Liver (tissue), 9 donors: ENCODE data around the gene FOXF2. TPM values are rescaled to one million over a fixed set of nuclear protein-coding genes. Genes with fewer than 3 reads are reported as not detected.

Source experiments
- DNase-seq: peaks from one replicate; pipeline ENCODE4 v3.0.0-alpha.2; 2017; ENCODE audit warnings: low spot score
- H3K27ac ChIP-seq, 2 donors: one replicate each; pipeline ENCODE4 v1.7.0; 2013; ENCODE audit warnings: inconsistent platforms in 2 of 2, low read length in 2 of 2, control low read depth in 1 of 2, low read depth in 1 of 2, mild to moderate bottlenecking in 1 of 2
- H3K27me3 ChIP-seq, 4 donors: one replicate each; pipeline versions ENCODE4 v1.6.1 to v1.7.0; 2013; ENCODE audit warnings: low read length in 3 of 4, inconsistent platforms in 1 of 4, mild to moderate bottlenecking in 1 of 4, moderate library complexity in 1 of 4; ENCODE audit not compliant: control insufficient read depth in 4 of 4, insufficient read depth in 4 of 4
- H3K36me3 ChIP-seq, 4 donors: one replicate each; pipeline versions ENCODE4 v1.6.1 to v1.7.0; 2013; ENCODE audit warnings: low read length in 3 of 4, mild to moderate bottlenecking in 3 of 4, low read depth in 1 of 4, moderate library complexity in 1 of 4; ENCODE audit not compliant: control insufficient read depth in 4 of 4, insufficient read depth in 3 of 4
- H3K4me1 ChIP-seq, 4 donors: one replicate each; pipeline versions ENCODE4 v1.6.1 to v1.7.0; 2013; ENCODE audit warnings: low read length in 3 of 4, mild to moderate bottlenecking in 3 of 4, moderate library complexity in 1 of 4; ENCODE audit not compliant: control insufficient read depth in 4 of 4, insufficient read depth in 4 of 4
- H3K4me3 ChIP-seq, 3 donors: one replicate each; pipeline versions ENCODE4 v1.6.1 to v1.7.0; 2013; ENCODE audit warnings: low read length in 3 of 3, control low read depth in 1 of 3, low read depth in 1 of 3, mild to moderate bottlenecking in 1 of 3
- H3K9ac ChIP-seq, 2 donors: one replicate each; pipeline ENCODE4 v1.7.0; 2013; ENCODE audit warnings: low read length in 2 of 2, mild to moderate bottlenecking in 2 of 2, moderate library complexity in 2 of 2, control low read depth in 1 of 2, low read depth in 1 of 2
- H3K9me3 ChIP-seq, 4 donors: one replicate each; pipeline versions ENCODE4 v1.6.1 to v1.7.0; 2013; ENCODE audit warnings: low read length in 3 of 4; ENCODE audit not compliant: control insufficient read depth in 4 of 4
- CTCF ChIP-seq: fragments of 150-350 bp; IDR thresholded peaks from 2 replicates; pipeline ENCODE4 v1.5.1; 2017; ENCODE audit warnings: improper control_type of control experiment, low read depth, low read length; ENCODE audit not compliant: missing input control
- EGR1 ChIP-seq, 2 donors: IDR thresholded peaks; 2 replicates each; pipeline ENCODE4 v1.6.1; 2016 to 2018; ENCODE audit warnings: antibody characterized with exemption in 2 of 2, low read depth in 2 of 2
- FOXA1 ChIP-seq: IDR thresholded peaks from 2 replicates; pipeline ENCODE4 v1.6.1; 2016; ENCODE audit warnings: antibody characterized with exemption
- FOXA2 ChIP-seq: IDR thresholded peaks from 2 replicates; pipeline ENCODE4 v1.6.1; 2016; ENCODE audit warnings: antibody characterized with exemption
- GABPA ChIP-seq, 2 donors: IDR thresholded peaks in 1 of 2; conservative IDR thresholded peaks in 1 of 2; 2 replicates each; pipeline ENCODE4 v1.6.1; 2016; ENCODE audit warnings: antibody characterized with exemption in 2 of 2, mild to moderate bottlenecking in 1 of 2, moderate library complexity in 1 of 2
- HNF4A ChIP-seq, 2 donors: conservative IDR thresholded peaks; 2 replicates each; pipeline ENCODE4 v1.6.1; 2016; ENCODE audit warnings: antibody characterized with exemption in 2 of 2, mild to moderate bottlenecking in 2 of 2
- HNF4G ChIP-seq: IDR thresholded peaks from 2 replicates; pipeline ENCODE4 v1.6.1; 2016; ENCODE audit warnings: antibody characterized with exemption
- MAX ChIP-seq: IDR thresholded peaks from 2 replicates; pipeline ENCODE4 v1.6.1; 2016; ENCODE audit warnings: antibody characterized with exemption
- NR2F2 ChIP-seq: IDR thresholded peaks from 2 replicates; pipeline ENCODE4 v1.6.1; 2016; ENCODE audit warnings: antibody characterized with exemption
- RAD21 ChIP-seq, 2 donors: IDR thresholded peaks; 2 replicates each; pipeline ENCODE4 v1.6.1; 2016; ENCODE audit warnings: antibody characterized with exemption in 2 of 2, mild to moderate bottlenecking in 2 of 2
- REST ChIP-seq: IDR thresholded peaks from 2 replicates; pipeline ENCODE4 v1.6.1; 2016; ENCODE audit warnings: antibody characterized with exemption, mild to moderate bottlenecking
- SP1 ChIP-seq: IDR thresholded peaks from 2 replicates; pipeline ENCODE4 v1.6.1; 2018; ENCODE audit warnings: antibody characterized with exemption, mild to moderate bottlenecking
- TAF1 ChIP-seq: conservative IDR thresholded peaks from 2 replicates; pipeline ENCODE4 v1.6.1; 2016; ENCODE audit warnings: antibody characterized with exemption, mild to moderate bottlenecking
- YY1 ChIP-seq: IDR thresholded peaks from 2 replicates; pipeline ENCODE4 v1.6.1; 2016; ENCODE audit warnings: antibody characterized with exemption, mild to moderate bottlenecking
- ZBTB33 ChIP-seq: IDR thresholded peaks from 2 replicates; pipeline ENCODE4 v1.6.1; 2016; ENCODE audit warnings: antibody characterized with exemption
- WGBS: extraction: QIAGEN DNeasy Blood & Tissue Kit; methylation state at CpG from one replicate; pipeline ENCODE4 v1.1.7; 2013; 5-methylcytosine and 5-hydroxymethylcytosine counted together
- polyA plus RNA-seq, 2 donors: library from polyadenylated mRNA; stranded (reverse) in 1 of 2; unstranded in 1 of 2; fragments of 200-250 nt in 1 of 2; fragments of >200 nt in 1 of 2; fragmentation: Nextera tagmentation in 1 of 2; extraction: Ambion mirVana in 1 of 2; gene quantifications; one replicate each; pipeline versions ENCODE4 v1.2.1 to v1.2.3, GENCODE V29; 2013 to 2015
- total RNA-seq, 2 donors: library from RNA; depleted of rRNA; stranded (reverse); fragments of >200 nt; gene quantifications; one replicate each; pipeline ENCODE4 v1.2.3, GENCODE V29; 2014
- donor health status: healthy.
- donor health status: healthy.
- donor health status: healthy.
- donor health status: healthy.
- donor health status: healthy.

Gene FOXF2
- total and polyA plus RNA-seq, 4 donors: 0.05 TPM; not detected in 3

GRCh38 chr6:1406306-1407072, 17.1 kb downstream of the FOXF2 start:
- Histone ChIP-seq H3K36me3 (no peaks in the 10 kb centered on the region), H3K4me1 (no peaks in the 10 kb centered on the region), H3K9ac (no peak overlapping the region), H3K27me3 (peaks cover 0 to 5% (median 0%) of the 10 kb centered on the region in 4 donors), H3K27ac (no peak overlapping the region), H3K9me3 (peaks cover 0 to 3% (median under 1%) of the 10 kb centered on the region in 4 donors), H3K4me3 (no peak overlapping the region)
- 84% methylated on average over 13 of the region's 13 CpGs for WGBS
- DNase-seq: no peak
- TF ChIP-seq CTCF (no peak), ZBTB33 (no peak), FOXA1 (no peak), RAD21 (IDR thresholded peaks at IDR 0.05) (no peak), YY1 (no peak), GABPA (IDR thresholded peaks at IDR 0.05 in 1 of 2, conservative IDR thresholded peaks at IDR 0.05 in 1 of 2) (no peak), HNF4G (no peak), REST (no peak), SP1 (no peak), MAX (no peak), TAF1 (no peak), FOXA2 (no peak), NR2F2 (no peak)

GRCh38 chr6:1407499-1407990, 18.2 kb downstream of the FOXF2 start:
- no peak overlapping the region for H3K9ac ChIP-seq
- no peaks in the 10 kb centered on the region for H3K36me3 ChIP-seq
- WGBS: 57% methylated on average over 11 of the region's 11 CpGs
- H3K9me3 ChIP-seq: peaks cover 0 to 3% (median under 1%) of the 10 kb centered on the region in 4 donors
- peaks cover 0 to 5% (median 0%) of the 10 kb centered on the region in 4 donors for H3K27me3 ChIP-seq
- TF ChIP-seq FOXA2 (no peak), CTCF (no peak), HNF4A (conservative IDR thresholded peaks at IDR 0.05) (no peak), YY1 (no peak), EGR1 (IDR thresholded peaks at IDR 0.05; ENCODE audit: low read depth in 2 of 2) (no peak), FOXA1 (no peak)
- H3K4me3 ChIP-seq: no peak overlapping the region
- no peaks in the 10 kb centered on the region for H3K4me1 ChIP-seq
- H3K27ac ChIP-seq: no peak overlapping the region
- no peak for DNase-seq
